Loucy (cell line): ENCODE data around the gene RYR2.

Experiments used
- H2AFZ ChIP-seq: fragments of 200-600 bp; sonication (generic); 2 replicates; pipeline ENCODE4 v1.6.0; 2016; ENCODE audit warnings: antibody characterized with exemption, mild to moderate bottlenecking, low read length, moderate library complexity
- H3F3A ChIP-seq: fragments of 200-600 bp; 2 replicates; pipeline ENCODE4 v1.6.0; 2016; ENCODE audit warnings: antibody characterized with exemption, low read depth, mild to moderate bottlenecking
- H3K27me3 ChIP-seq: fragments of 200-600 bp; sonication (generic); 2 replicates; pipeline ENCODE4 v1.6.1; 2014; ENCODE audit warnings: low read length, mild to moderate bottlenecking; ENCODE audit not compliant: insufficient read depth, poor library complexity, severe bottlenecking
- H3K36me3 ChIP-seq: fragments of 200-600 bp; sonication (generic); 2 replicates; pipeline ENCODE4 v1.6.1; 2016; ENCODE audit warnings: low read length; ENCODE audit not compliant: insufficient read depth
- H3K4me1 ChIP-seq: fragments of 200-600 bp; sonication (generic); 2 replicates; pipeline ENCODE4 v1.5.1; 2014; ENCODE audit warnings: low read length, mild to moderate bottlenecking; ENCODE audit not compliant: insufficient read depth, poor library complexity, severe bottlenecking
- H3K4me2 ChIP-seq: fragments of 200-600 bp; sonication (generic); 2 replicates; pipeline ENCODE4 v1.6.0; 2014; ENCODE audit warnings: antibody characterized with exemption, low read length, low read depth, mild to moderate bottlenecking; ENCODE audit not compliant: poor library complexity, severe bottlenecking
- H3K4me3 ChIP-seq: fragments of 200-600 bp; sonication (generic); 2 replicates; pipeline ENCODE4 v1.5.1; 2014; ENCODE audit warnings: low read length, mild to moderate bottlenecking, mixed read lengths; ENCODE audit not compliant: poor library complexity, severe bottlenecking
- H3K79me2 ChIP-seq: fragments of 200-600 bp; sonication (generic); 2 replicates; pipeline ENCODE4 v1.6.1; 2014; ENCODE audit warnings: low read length; ENCODE audit not compliant: insufficient read depth
- H3K9ac ChIP-seq: fragments of 200-600 bp; sonication (generic); 2 replicates; pipeline ENCODE4 v1.6.0; 2014; ENCODE audit warnings: mild to moderate bottlenecking, low read depth, low read length, moderate library complexity; ENCODE audit not compliant: poor library complexity, severe bottlenecking
- H3K9me2 ChIP-seq: fragments of 200-600 bp; sonication (generic); replicated peaks from 2 replicates; pipeline ENCODE4 v1.6.1; 2016; ENCODE audit warnings: low read depth, low read length, mixed read lengths
- H3K9me3 ChIP-seq: fragments of 200-600 bp; sonication (generic); 2 replicates; pipeline ENCODE4 v1.6.1; 2014; ENCODE audit warnings: mild to moderate bottlenecking, antibody characterized with exemption, low read length, low read depth; ENCODE audit not compliant: insufficient read depth
- H4K20me1 ChIP-seq: fragments of 200-600 bp; sonication (generic); 2 replicates; pipeline ENCODE4 v1.6.0; 2014; ENCODE audit warnings: antibody characterized with exemption, low read length, mild to moderate bottlenecking; ENCODE audit not compliant: insufficient read depth, poor library complexity, severe bottlenecking
- EZH2phosphoT487 ChIP-seq: fragments of 200-600 bp; IDR thresholded peaks from 2 replicates; pipeline ENCODE4 v1.6.1; 2018; ENCODE audit warnings: antibody characterized with exemption, mild to moderate bottlenecking, moderate library complexity, borderline replicate concordance
- TF ChIP-seq, protein P1 (sequence below): fragments of 200-600 bp; sonication (generic); conservative IDR thresholded peaks from 2 replicates; pipeline ENCODE4 v1.5.1; 2014; ENCODE audit warnings: mild to moderate bottlenecking, antibody characterized with exemption, low read length

The RYR2 gene

GRCh38 chr1:237012361-237012760 lies 29.6 kb upstream of the RYR2 start:
- H3K9me3 ChIP-seq = no peaks in the 10 kb centered on the region
- H3K36me3 ChIP-seq = no peaks in the 10 kb centered on the region
- H3K4me3 ChIP-seq = no peak overlapping the region
- no peak overlapping the region for H2AFZ ChIP-seq
- no peaks in the 10 kb centered on the region for H3F3A ChIP-seq
- no peaks in the 10 kb centered on the region for H4K20me1 ChIP-seq
- H3K9me2 ChIP-seq = no peaks in the 10 kb centered on the region
- no peak overlapping the region for H3K4me2 ChIP-seq
- no peaks in the 10 kb centered on the region for H3K27me3 ChIP-seq
- no peaks in the 10 kb centered on the region for H3K79me2 ChIP-seq
- no peak overlapping the region for H3K9ac ChIP-seq
- no peak for TF ChIP-seq EZH2phosphoT487
- TF ChIP-seq, protein P1, sequence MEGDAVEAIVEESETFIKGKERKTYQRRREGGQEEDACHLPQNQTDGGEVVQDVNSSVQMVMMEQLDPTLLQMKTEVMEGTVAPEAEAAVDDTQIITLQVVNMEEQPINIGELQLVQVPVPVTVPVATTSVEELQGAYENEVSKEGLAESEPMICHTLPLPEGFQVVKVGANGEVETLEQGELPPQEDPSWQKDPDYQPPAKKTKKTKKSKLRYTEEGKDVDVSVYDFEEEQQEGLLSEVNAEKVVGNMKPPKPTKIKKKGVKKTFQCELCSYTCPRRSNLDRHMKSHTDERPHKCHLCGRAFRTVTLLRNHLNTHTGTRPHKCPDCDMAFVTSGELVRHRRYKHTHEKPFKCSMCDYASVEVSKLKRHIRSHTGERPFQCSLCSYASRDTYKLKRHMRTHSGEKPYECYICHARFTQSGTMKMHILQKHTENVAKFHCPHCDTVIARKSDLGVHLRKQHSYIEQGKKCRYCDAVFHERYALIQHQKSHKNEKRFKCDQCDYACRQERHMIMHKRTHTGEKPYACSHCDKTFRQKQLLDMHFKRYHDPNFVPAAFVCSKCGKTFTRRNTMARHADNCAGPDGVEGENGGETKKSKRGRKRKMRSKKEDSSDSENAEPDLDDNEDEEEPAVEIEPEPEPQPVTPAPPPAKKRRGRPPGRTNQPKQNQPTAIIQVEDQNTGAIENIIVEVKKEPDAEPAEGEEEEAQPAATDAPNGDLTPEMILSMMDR = no peak
- H3K4me1 ChIP-seq = no peaks in the 10 kb centered on the region

GRCh38 chr1:237012788-237013383 lies 29.1 kb upstream of the RYR2 start:
- Histone ChIP-seq H3K4me1 (no peaks in the 10 kb centered on the region), H3K9ac (no peak overlapping the region), H3K4me3 (no peak overlapping the region), H3F3A (no peaks in the 10 kb centered on the region), H3K9me3 (no peaks in the 10 kb centered on the region), H3K79me2 (no peaks in the 10 kb centered on the region), H3K27me3 (no peaks in the 10 kb centered on the region), H4K20me1 (no peaks in the 10 kb centered on the region), H3K36me3 (no peaks in the 10 kb centered on the region), H3K4me2 (no peak overlapping the region), H2AFZ (no peak overlapping the region), H3K9me2 (no peaks in the 10 kb centered on the region)
- no peak for TF ChIP-seq EZH2phosphoT487
- TF ChIP-seq, protein P1 = no peak

- no peaks in the 10 kb centered on the region for H3K79me2 ChIP-seq
- TF ChIP-seq, protein P1 = no peak
- no peak for TF ChIP-seq EZH2phosphoT487
- no peak overlapping the region for H2AFZ ChIP-seq
- no peaks in the 10 kb centered on the region for H3K36me3 ChIP-seq
- no peaks in the 10 kb centered on the region for H3K27me3 ChIP-seq
- no peaks in the 10 kb centered on the region for H4K20me1 ChIP-seq
- no peak overlapping the region for H3K9ac ChIP-seq
- no peak overlapping the region for H3K4me2 ChIP-seq
- H3K9me3 ChIP-seq = no peaks in the 10 kb centered on the region
- H3K4me3 ChIP-seq = no peak overlapping the region
- H3F3A ChIP-seq = no peaks in the 10 kb centered on the region
- no peaks in the 10 kb centered on the region for H3K4me1 ChIP-seq
- no peaks in the 10 kb centered on the region for H3K9me2 ChIP-seq
These were observed 28.4 kb upstream of the RYR2 start for GRCh38 chr1:237013608-237014007.
